ENCODE data around the gene ITSN2. TPM values are rescaled to one million over a fixed set of nuclear protein-coding genes. Genes with fewer than 3 reads are reported as not detected.

The ITSN2 gene
- total and polyA plus RNA-seq, 11 donors = 19.3 to 55.0 (median 37.4) TPM

DNA sequence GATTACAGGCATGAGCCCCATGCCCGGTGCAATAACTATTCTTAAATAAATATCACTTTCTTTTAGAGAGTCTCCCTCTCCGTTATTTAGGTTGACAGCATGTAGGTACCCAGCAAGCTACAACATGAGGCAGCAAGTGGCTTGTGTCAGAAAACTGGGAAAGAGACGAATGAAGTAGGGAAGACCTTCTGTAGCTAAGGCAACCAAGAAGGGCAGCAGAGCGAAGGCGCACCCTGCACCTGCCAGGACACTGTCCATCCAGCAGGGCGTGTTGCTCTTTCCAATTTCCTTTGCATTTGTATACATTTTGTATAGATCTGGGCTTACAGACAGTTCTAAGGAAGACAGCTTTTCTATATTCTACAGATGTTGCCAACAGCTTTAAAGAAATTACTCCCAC, 137.4 kb downstream of the ITSN2 start:
- Histone ChIP-seq H3K4me1 (no peaks in the 10 kb centered on the region), H3K27ac (no peak overlapping the region), H3K36me3 (peaks cover 0 to 57% (median 44%) of the 10 kb centered on the region in 9 donors), H3K27me3 (no peaks in the 10 kb centered on the region), H3K4me3 (no peak overlapping the region), H3K9me3 (no peaks in the 10 kb centered on the region)
- DNase-seq (no peak), ATAC-seq (no peak)
- intact Hi-C loops (cut with DNase I) = loop anchor here in 3 of 10 donors (5.0 to 10.0 kb wide), 3 partner anchors 162 to 602 kb away; no protein-coding TSS in a partner anchor
- WGBS, 4 donors = 78 to 82% (median 80%) methylated on average over 6 of the region's 6 CpGs
- no peak for TF ChIP-seq POLR2A (IDR thresholded peaks at IDR 0.05)
- TF ChIP-seq, protein P1, sequence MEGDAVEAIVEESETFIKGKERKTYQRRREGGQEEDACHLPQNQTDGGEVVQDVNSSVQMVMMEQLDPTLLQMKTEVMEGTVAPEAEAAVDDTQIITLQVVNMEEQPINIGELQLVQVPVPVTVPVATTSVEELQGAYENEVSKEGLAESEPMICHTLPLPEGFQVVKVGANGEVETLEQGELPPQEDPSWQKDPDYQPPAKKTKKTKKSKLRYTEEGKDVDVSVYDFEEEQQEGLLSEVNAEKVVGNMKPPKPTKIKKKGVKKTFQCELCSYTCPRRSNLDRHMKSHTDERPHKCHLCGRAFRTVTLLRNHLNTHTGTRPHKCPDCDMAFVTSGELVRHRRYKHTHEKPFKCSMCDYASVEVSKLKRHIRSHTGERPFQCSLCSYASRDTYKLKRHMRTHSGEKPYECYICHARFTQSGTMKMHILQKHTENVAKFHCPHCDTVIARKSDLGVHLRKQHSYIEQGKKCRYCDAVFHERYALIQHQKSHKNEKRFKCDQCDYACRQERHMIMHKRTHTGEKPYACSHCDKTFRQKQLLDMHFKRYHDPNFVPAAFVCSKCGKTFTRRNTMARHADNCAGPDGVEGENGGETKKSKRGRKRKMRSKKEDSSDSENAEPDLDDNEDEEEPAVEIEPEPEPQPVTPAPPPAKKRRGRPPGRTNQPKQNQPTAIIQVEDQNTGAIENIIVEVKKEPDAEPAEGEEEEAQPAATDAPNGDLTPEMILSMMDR (IDR thresholded peaks at IDR 0.05) = no peak

DNA sequence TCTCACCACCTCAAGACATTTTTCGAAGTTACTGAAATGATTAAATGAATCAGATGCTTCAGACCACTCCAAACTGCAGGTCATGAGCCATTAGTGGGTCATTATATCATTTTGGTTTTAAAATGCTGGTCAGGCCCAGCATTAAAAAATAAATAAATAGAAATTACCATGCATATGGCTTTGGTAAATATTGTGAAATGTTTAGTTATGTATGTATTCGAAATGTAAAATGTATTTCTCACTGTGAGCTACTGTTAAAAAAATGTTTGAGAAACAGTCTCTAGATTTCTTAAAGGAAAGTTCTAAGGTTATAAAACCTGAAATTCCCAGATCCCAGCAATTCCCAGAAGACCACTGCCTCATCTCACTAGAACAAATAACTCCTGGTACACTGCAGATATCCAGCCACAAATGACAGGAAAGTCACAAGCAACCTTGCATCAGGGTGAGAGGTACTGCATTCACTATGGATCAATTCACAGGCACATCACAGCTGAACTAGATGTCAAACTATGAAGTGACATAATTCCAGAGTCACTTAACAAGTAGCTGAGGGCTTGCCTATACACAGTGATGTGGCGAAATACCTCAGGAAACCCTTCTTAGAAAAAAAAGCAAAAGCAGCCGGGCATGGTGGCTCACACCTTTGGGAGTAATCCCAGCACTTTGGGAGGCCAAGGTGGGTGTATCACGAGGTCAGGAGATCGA, 138.8 kb downstream of the ITSN2 start:
- 94 to 98% (median 96%) methylated on average over 6 of the region's 6 CpGs for WGBS, 4 donors
- no peak overlapping the region for H3K27ac ChIP-seq
- no peaks in the 10 kb centered on the region for H3K4me1 ChIP-seq
- no peak for DNase-seq
- H3K36me3 ChIP-seq = peaks cover 0 to 66% (median 57%) of the 10 kb centered on the region in 9 donors
- no peak for TF ChIP-seq POLR2A (IDR thresholded peaks at IDR 0.05)
- TF ChIP-seq, protein P1 (IDR thresholded peaks at IDR 0.05) = no peak
- H3K9me3 ChIP-seq = no peaks in the 10 kb centered on the region
- no peaks in the 10 kb centered on the region for H3K27me3 ChIP-seq
- no peak overlapping the region for H3K4me3 ChIP-seq
- ATAC-seq = no peak
- intact Hi-C loops (cut with DNase I) = loop anchor here in 3 of 10 donors (5.0 to 10.0 kb wide), 3 partner anchors 163 to 603 kb away; no protein-coding TSS in a partner anchor

DNA sequence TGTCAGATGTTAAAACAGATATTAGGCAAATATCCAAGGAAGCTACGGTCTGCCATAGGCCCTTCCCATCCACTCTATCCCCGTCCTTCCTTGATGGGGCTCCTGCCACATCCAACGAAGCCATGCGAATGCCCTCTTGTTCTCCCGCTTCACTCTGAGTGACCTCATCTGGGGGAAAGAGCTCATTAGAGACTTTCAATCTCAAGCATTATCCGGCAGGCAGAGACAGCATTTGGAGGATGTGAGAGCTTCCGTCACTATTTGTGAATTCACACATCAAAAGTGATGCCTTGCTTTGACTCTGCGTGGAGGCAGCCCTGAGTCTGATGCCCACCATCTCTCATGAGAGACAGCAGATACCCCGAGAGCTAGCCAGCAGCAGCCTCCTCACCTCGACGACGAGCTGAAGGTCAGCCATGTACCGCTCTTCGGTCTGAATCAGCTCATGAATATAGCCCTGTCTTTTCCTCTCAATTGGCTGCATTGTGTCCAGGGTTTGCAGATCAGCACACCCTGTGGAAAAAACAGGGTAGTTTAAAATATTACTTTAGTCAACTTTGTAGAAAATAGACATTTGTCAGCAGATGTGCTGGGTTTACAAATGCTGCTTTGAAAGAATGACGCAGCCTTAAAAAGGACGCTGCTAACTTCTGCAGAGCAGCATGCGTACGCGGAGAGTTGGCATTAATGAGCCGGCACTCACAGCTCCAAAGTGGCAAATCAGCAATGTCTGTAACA, 139.6 kb downstream of the ITSN2 start:
- Histone ChIP-seq H3K27me3 (no peaks in the 10 kb centered on the region), H3K36me3 (peaks cover 0 to 68% (median 61%) of the 10 kb centered on the region in 9 donors), H3K9me3 (no peaks in the 10 kb centered on the region), H3K4me1 (no peaks in the 10 kb centered on the region), H3K4me3 (no peak overlapping the region), H3K27ac (no peak overlapping the region)
- intact Hi-C loops (cut with DNase I) = loop anchor here in 3 of 10 donors (5.0 to 10.0 kb wide), 3 partner anchors 164 to 604 kb away; no protein-coding TSS in a partner anchor
- TF ChIP-seq, protein P1 (IDR thresholded peaks at IDR 0.05) = no peak
- no peak for TF ChIP-seq POLR2A (IDR thresholded peaks at IDR 0.05)
- ATAC-seq (no peak), DNase-seq (no peak)
- 87 to 91% (median 89%) methylated on average over 20 of the region's 20 CpGs for WGBS, 4 donors

DNA sequence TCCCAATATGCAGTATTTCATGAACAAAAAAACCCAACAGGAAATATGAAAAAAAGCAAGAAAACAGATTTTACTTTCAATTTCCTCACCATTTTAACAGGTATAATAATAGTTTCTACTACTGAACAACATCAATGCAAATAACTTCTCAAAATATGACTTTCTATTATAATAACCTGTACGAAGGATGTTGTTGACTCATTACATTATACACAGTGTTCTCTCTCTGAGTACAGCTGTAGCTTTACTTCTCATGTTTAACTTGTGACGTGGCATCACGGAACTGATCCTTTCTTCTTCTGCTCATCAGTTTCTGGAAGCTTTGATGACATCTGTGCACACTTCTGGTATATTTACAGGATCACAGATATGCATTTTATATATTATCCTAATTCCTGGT, 145.5 kb downstream of the ITSN2 start:
- 96 to 98% (median 97%) methylated on average over 3 of the region's 3 CpGs for WGBS, 4 donors
- H3K27ac ChIP-seq = no peak overlapping the region
- TF ChIP-seq, protein P1 (IDR thresholded peaks at IDR 0.05) = no peak
- TF ChIP-seq POLR2A (IDR thresholded peaks at IDR 0.05) = no peak
- ATAC-seq (no peak), DNase-seq (no peak)
- H3K27me3 ChIP-seq = no peaks in the 10 kb centered on the region
- peaks cover 0 to 100% (median 95%) of the 10 kb centered on the region in 9 donors for H3K36me3 ChIP-seq
- intact Hi-C loops (cut with DNase I) = no loop called here
- H3K9me3 ChIP-seq = no peaks in the 10 kb centered on the region
- H3K4me1 ChIP-seq = no peaks in the 10 kb centered on the region
- H3K4me3 ChIP-seq = no peak overlapping the region
